C4-2B (cell line): ENCODE data around the gene CACNB2.

Source experiments
- ZFX ChIP-seq: fragments of 450-650 bp; IDR thresholded peaks from 2 replicates; pipeline ENCODE4 v1.6.1; 2017
- TF ChIP-seq, protein P1 (sequence below): fragments of 450-650 bp; conservative IDR thresholded peaks from 2 replicates; pipeline ENCODE4 v1.5.1; 2017; ENCODE audit warnings: mild to moderate bottlenecking

DNA sequence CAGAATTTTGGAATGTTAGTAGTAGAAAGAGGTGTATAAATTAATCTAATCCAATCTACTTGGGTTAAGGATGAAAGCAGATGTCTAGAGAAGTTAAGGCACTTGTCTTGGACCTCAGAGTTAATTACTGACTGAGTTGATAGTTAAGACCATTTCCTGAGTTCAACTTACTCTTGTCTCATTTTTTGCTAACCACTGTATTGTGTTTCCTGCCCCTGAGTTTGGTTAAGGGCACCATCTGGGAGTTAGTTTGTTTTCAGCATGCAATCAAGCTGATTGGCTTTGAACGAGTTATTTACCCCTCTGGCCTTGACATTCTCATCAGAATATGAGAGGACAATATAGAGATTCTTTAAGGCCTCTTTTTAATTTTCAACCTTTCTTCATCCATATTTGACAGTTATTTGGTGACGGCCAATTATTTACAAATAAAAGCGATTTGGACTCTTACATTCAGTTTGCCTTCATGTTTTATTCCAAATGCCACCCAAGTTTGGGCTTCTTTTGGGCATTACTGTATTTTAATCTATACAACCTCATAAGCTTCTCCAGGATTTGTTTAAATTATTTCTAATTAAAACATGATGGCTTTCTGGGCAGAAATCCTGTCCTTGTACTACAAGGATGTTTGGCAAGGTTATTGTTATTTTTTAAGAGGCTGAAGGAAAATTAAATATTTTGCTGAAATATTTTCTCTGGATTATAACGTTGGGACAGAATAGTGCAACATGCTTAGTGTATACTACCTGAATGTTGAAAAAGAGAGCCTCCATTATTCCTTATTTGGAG lies 225.0 kb downstream of the CACNB2 start:
- TF ChIP-seq, protein P1, sequence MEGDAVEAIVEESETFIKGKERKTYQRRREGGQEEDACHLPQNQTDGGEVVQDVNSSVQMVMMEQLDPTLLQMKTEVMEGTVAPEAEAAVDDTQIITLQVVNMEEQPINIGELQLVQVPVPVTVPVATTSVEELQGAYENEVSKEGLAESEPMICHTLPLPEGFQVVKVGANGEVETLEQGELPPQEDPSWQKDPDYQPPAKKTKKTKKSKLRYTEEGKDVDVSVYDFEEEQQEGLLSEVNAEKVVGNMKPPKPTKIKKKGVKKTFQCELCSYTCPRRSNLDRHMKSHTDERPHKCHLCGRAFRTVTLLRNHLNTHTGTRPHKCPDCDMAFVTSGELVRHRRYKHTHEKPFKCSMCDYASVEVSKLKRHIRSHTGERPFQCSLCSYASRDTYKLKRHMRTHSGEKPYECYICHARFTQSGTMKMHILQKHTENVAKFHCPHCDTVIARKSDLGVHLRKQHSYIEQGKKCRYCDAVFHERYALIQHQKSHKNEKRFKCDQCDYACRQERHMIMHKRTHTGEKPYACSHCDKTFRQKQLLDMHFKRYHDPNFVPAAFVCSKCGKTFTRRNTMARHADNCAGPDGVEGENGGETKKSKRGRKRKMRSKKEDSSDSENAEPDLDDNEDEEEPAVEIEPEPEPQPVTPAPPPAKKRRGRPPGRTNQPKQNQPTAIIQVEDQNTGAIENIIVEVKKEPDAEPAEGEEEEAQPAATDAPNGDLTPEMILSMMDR = no peak
- no peak for TF ChIP-seq ZFX
